AG10803 (cell line): Measurements from ENCODE around the gene MRFAP1.

ENCODE experiments used
- DNase-seq: peaks from one replicate; pipeline ENCODE4 v3.0.0; 2010; ENCODE audit warnings: low read depth
- H3K4me3 ChIP-seq: 2 replicates; pipeline ENCODE4 v1.5.1; 2011; ENCODE audit warnings: mild to moderate bottlenecking, low read length, control low read depth
- CTCF ChIP-seq: conservative IDR thresholded peaks from 2 replicates; pipeline ENCODE4 v1.5.1; 2011; ENCODE audit warnings: mild to moderate bottlenecking, low read length, control low read depth, inconsistent platforms

MRFAP1 gene

GRCh38 chr4:6618386-6619115 lies 21.9 kb upstream of the MRFAP1 start:
- no peak for TF ChIP-seq CTCF
- DNase-seq, result no peak
- no peak overlapping the region for H3K4me3 ChIP-seq

GRCh38 chr4:6619116-6619465 lies 21.4 kb upstream of the MRFAP1 start:
- H3K4me3 ChIP-seq, result no peak overlapping the region
- no peak for TF ChIP-seq CTCF
- no peak for DNase-seq

- TF ChIP-seq CTCF, result no peak
- H3K4me3 ChIP-seq, result no peak overlapping the region
- no peak for DNase-seq
Measured at GRCh38 chr4:6619466-6620255, 20.8 kb upstream of the MRFAP1 start.

GRCh38 chr4:6620296-6620695 lies 20.2 kb upstream of the MRFAP1 start:
- no peak for TF ChIP-seq CTCF
- H3K4me3 ChIP-seq, result no peak overlapping the region
- no peak for DNase-seq

GRCh38 chr4:6620891-6621555 lies 19.5 kb upstream of the MRFAP1 start:
- H3K4me3 ChIP-seq, result no peak overlapping the region
- TF ChIP-seq CTCF, result no peak
- no peak for DNase-seq

- no peak overlapping the region for H3K4me3 ChIP-seq
- DNase-seq, result no peak
- no peak for TF ChIP-seq CTCF
Measured at GRCh38 chr4:6621556-6621927, 18.9 kb upstream of the MRFAP1 start.

- TF ChIP-seq CTCF, result no peak
- no peak for DNase-seq
- no peak overlapping the region for H3K4me3 ChIP-seq
Measured at GRCh38 chr4:6622744-6623143, 17.7 kb upstream of the MRFAP1 start.
